Kidney (tissue), 14 donors: ENCODE measurements around the gene SPEG. TPM values are rescaled to one million over a fixed set of nuclear protein-coding genes. Genes with fewer than 3 reads are reported as not detected.

Source experiments
- DNase-seq, 5 donors: peaks; one replicate each; pipeline ENCODE4 v3.0.0-alpha.2; 2013 to 2020
- FAIRE-seq: peaks from 2 replicates; lab custom pipeline; 2012; peaks lifted over from hg19 to GRCh38; lab: Jason Lieb, UNC
- H3K27ac ChIP-seq, 2 donors: one replicate each; pipeline ENCODE4 v1.7.0; 2013; ENCODE audit warnings: low read depth in 2 of 2, low read length in 2 of 2, inconsistent platforms in 1 of 2
- H3K27me3 ChIP-seq: one replicate; pipeline ENCODE4 v1.7.1; 2013; ENCODE audit warnings: low read length, inconsistent platforms; ENCODE audit not compliant: control insufficient read depth, insufficient read depth
- H3K36me3 ChIP-seq, 3 donors: one replicate each; pipeline versions ENCODE4 v1.7.0 to v1.7.1; 2013; ENCODE audit warnings: low read length in 3 of 3, control low read depth in 1 of 3, inconsistent platforms in 1 of 3; ENCODE audit not compliant: insufficient read depth in 3 of 3, control insufficient read depth in 2 of 3
- H3K4me1 ChIP-seq, 3 donors: one replicate each; pipeline versions ENCODE4 v1.7.0 to v1.7.1; 2013; ENCODE audit warnings: low read length in 3 of 3, inconsistent platforms in 1 of 3, low read depth in 1 of 3; ENCODE audit not compliant: control insufficient read depth in 2 of 3, insufficient read depth in 2 of 3
- H3K4me3 ChIP-seq, 3 donors: one replicate each; pipeline versions ENCODE4 v1.7.0 to v1.8.1; 2013; ENCODE audit warnings: low read length in 3 of 3, control low read depth in 1 of 3, inconsistent platforms in 1 of 3
- H3K9ac ChIP-seq, 3 donors: one replicate each; pipeline versions ENCODE4 v1.7.0 to v1.7.1; 2013; ENCODE audit warnings: low read length in 3 of 3, control low read depth in 1 of 3, inconsistent platforms in 1 of 3
- H3K9me3 ChIP-seq, 3 donors: one replicate each; pipeline versions ENCODE4 v1.7.0 to v1.7.1; 2013; ENCODE audit warnings: low read length in 3 of 3, control low read depth in 1 of 3, inconsistent platforms in 1 of 3; ENCODE audit not compliant: control insufficient read depth in 2 of 3, insufficient read depth in 1 of 3
- CTCF ChIP-seq: IDR thresholded peaks from 3 replicates; pipeline ENCODE4 v1.5.1; 2012; ENCODE audit warnings: mild to moderate bottlenecking, moderate library complexity, borderline replicate concordance; ENCODE audit not compliant: insufficient read depth; ENCODE audit errors: extremely low read depth
- intact Hi-C: fragments of 100-400 bp; cut with DNase I; formaldehyde crosslinking; loops from one replicate; pipeline ENCODE4 v1.11.1; 2022
- polyA plus RNA-seq: library from polyadenylated mRNA; stranded (reverse); fragments of 350-450 nt; fragmentation: Illumina TruSeq; extraction: RNeasy Lipid Tissue Mini Kit (QIAGEN cat#74804); gene quantifications from one replicate; pipeline ENCODE4 v1.2.3, GENCODE V29; 2014; ENCODE audit warnings: low read depth, low replicate concordance; ENCODE audit not compliant: insufficient read depth
- total RNA-seq: library from RNA; stranded (reverse); fragmentation: NEBNext Ultra II Directional; extraction: Animal tissue kit (Norgen Biotek cat#: 25700); gene quantifications from one replicate; pipeline ENCODE4 v1.2.1, GENCODE V29; 2021
- donor health status: control.
- donor health status: control.
- donor health status: control.
- donor health status: control.
- donor health status: control.
- donor health status: DM: yes; HTN: yes; CAD: no.
- donor health status: Normal renal cell carcinoma (clear cell type).

SPEG gene
- total and polyA plus RNA-seq, 2 donors from 2014 or later = 13.1 to 26.6 TPM

DNA sequence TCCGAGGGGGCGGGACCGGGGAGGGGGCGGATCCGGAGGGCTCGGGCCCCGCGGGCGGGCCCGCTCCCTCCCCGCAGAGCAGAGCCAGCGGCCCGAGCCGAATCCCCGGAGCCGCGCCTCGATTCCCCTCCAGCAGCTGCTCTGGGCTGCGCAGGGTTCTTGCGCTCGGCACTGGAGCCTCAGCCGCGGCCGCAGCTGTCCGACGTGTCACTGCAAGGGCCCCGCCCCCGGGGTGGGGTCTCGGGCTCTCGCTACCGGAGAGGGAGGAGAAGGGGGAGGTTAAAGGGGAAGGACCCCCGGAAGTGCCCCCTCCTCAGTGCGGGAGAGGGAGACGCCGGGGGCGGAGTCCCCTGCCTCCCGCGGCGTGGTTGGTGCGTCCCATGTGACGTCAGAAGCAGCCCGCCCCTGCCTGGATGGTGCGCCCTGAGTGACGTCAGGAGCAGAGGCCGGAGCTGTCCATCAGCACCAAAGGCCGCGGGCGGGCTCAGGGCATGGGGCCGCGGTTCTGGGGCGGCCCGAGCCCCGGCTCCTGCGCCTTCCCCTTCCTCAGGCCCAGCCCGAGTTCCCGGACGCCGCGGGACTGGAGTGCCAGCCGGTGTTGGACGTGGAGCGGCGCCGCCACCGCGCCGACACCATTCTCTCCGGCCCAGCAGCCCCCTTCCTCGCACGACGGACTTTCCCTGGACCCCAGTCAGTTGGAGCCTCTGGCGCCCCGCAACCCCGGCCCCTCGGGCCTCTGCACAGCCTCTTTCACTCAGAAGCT, 109.1 kb downstream of the SPEG start, which contains the start of the genes CHPF and TMEM198:
CHPF (minus strand) TSS at position 214 of the 763 bp plus-strand sequence. CDS start 271 bp downstream, outside the sequence.
TMEM198 (plus strand) TSS at position 433 of the 763 bp plus-strand sequence. CDS start 700 bp downstream, outside the sequence.
- FAIRE-seq = peak; percentile 94
- no peak for TF ChIP-seq CTCF
- intact Hi-C loops = no loop called here

GRCh38 chr2:219544567-219544966, 109.9 kb downstream of the SPEG start:
- Histone ChIP-seq H3K9me3 (no peaks in the 10 kb centered on the region), H3K27ac (no peak overlapping the region)
- intact Hi-C loops = no loop called here

More for the DNA sequence above, 109.1 kb downstream of the SPEG start, which contains the start of the genes CHPF and TMEM198:
- Histone ChIP-seq H3K9ac (peak within 1 kb of the TSS; percentile 36 to 63 (median 59)), H3K36me3 (peaks cover 0 to 8% (median 8%) of the 10 kb centered on the region in 3 donors), H3K4me3 (peak within 1 kb of the TSS; percentile 50 to 72 (median 66)), H3K9me3 (no peaks in the 10 kb centered on the region), H3K4me1 (peaks cover 4 to 18% (median 9%) of the 10 kb centered on the region in 3 donors), H3K27me3 (no peaks in the 10 kb centered on the region), H3K27ac (peak within 1 kb of the TSS; percentile 79 to 83)
- peak; percentile 99 to 100 (median 99) for DNase-seq

GRCh38 chr2:219545295-219545942, 110.8 kb downstream of the SPEG start:
- no peak for DNase-seq
- no peak for TF ChIP-seq CTCF
- H3K9ac ChIP-seq = no peak overlapping the region
- H3K27ac ChIP-seq = no peak overlapping the region
- intact Hi-C loops = no loop called here
- FAIRE-seq = no peak
- peaks cover 4 to 18% (median 9%) of the 10 kb centered on the region in 3 donors for H3K4me1 ChIP-seq
- no peak overlapping the region for H3K4me3 ChIP-seq
- no peaks in the 10 kb centered on the region for H3K27me3 ChIP-seq
- peaks cover 0 to 8% (median 7%) of the 10 kb centered on the region in 3 donors for H3K36me3 ChIP-seq
- no peaks in the 10 kb centered on the region for H3K9me3 ChIP-seq

More at GRCh38 chr2:219544567-219544966, 109.9 kb downstream of the SPEG start:
- no peak for FAIRE-seq
- no peaks in the 10 kb centered on the region for H3K27me3 ChIP-seq
- peak overlapping the region; percentile 23 to 72 (median 47) for H3K4me3 ChIP-seq
- H3K36me3 ChIP-seq = peaks cover 0 to 8% (median 8%) of the 10 kb centered on the region in 3 donors
- peak overlapping the region in 1 of 3 donors; percentile 58 for H3K9ac ChIP-seq
- no peak for TF ChIP-seq CTCF
- peaks cover 4 to 18% (median 9%) of the 10 kb centered on the region in 3 donors for H3K4me1 ChIP-seq
- DNase-seq = peak in 1 of 5 donors; percentile 63
